Measurements from ENCODE around the gene GPR141.

Gene GPR141

DNA sequence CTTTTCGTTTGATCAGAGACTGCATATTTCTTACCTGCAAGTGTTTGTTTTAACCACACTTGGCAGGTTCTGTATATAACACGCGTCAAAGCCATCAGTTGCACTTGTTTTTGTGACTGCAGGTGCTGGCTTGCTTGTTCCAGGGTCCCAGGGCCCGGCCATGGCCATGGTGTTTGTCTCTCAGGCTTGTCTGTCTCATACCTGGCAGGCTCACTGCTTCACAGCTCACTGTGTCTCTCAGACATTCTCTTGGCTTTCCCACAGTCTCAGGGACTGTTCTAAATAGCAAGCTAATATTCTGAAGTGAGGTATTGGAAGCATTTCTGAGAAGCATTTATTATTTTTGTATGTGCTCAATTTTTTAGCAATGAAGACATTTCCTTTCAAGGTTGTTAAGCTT, 46.9 kb downstream of the GPR141 start:
- in situ Hi-C loops (cut with HindIII; ENCODE audit: low sequenced_read_pairs) = no loop called here

DNA sequence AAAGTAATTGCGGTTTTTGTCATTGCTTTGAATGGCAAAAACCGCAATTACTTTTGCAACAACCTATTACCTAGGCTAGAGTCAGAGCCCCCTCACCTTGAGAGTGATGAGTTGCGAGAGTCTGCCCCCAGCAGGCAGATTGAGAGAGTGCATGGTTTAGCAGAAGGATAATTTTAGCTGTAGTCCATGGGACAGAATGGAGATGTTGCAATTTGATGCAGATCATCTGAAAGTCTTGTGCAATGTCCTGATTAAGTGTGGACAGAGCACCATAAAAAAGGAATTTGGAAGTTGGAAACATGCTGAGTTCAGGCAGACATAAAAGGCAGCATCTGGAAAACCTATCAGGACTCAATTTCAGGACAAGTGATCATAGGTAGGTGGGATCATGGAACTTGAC, 48.7 kb downstream of the GPR141 start:
- in situ Hi-C loops (cut with HindIII; ENCODE audit: low sequenced_read_pairs) = no loop called here

GRCh38 chr7:37732888-37733287, 49.3 kb downstream of the GPR141 start:
- in situ Hi-C loops (cut with HindIII; ENCODE audit: low sequenced_read_pairs) = no loop called here

DNA sequence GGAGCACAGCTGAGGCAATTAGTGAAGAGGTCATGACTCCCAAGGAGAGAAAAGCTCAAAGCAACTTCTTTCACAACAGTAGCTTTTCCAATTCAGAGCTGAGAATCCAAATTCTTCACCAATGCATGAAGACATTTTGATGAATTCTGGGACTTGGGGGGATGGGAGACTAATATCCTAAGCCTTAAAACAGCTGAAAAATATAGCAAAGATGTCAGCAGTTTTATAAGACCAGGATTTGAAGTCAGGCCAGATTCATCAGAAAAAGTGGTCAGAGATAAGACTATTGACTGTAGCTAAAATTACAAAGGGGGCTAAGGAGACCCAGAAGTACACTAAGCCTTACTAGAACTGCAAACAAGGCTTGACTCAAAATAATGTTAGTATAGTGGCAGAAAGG, 51.6 kb downstream of the GPR141 start:
- in situ Hi-C loops (cut with HindIII; ENCODE audit: low sequenced_read_pairs) = no loop called here

DNA sequence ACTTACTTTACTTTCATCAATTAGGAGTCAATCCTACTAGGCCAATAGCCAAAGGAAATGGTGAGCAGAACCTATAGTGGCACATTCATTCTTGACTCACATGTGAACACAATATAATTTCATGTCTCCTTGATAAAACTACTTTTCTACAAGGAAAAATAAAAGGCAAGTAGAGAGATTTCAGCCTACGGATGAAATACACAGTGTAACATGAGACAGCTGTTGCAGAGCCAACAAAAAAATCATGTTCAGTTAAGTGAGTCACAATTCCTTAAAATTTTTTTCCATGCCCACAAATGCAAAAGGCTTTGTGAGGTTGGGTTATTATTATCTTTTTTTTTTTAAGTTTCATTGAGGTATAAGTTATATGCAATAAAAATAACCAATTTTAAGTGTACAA, 54.8 kb downstream of the GPR141 start:
- in situ Hi-C loops (cut with HindIII; ENCODE audit: low sequenced_read_pairs) = no loop called here

DNA sequence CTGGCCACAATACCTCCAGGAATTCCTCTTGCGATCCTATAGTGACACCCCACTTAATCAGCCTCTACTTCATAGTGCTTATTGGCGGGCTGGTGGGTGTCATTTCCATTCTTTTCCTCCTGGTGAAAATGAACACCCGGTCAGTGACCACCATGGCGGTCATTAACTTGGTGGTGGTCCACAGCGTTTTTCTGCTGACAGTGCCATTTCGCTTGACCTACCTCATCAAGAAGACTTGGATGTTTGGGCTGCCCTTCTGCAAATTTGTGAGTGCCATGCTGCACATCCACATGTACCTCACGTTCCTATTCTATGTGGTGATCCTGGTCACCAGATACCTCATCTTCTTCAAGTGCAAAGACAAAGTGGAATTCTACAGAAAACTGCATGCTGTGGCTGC, 56.8 kb downstream of the GPR141 start:
- in situ Hi-C loops (cut with HindIII; ENCODE audit: low sequenced_read_pairs) = no loop called here

GRCh38 chr7:37741776-37742175, 58.2 kb downstream of the GPR141 start:
- in situ Hi-C loops (cut with HindIII; ENCODE audit: low sequenced_read_pairs) = no loop called here

DNA sequence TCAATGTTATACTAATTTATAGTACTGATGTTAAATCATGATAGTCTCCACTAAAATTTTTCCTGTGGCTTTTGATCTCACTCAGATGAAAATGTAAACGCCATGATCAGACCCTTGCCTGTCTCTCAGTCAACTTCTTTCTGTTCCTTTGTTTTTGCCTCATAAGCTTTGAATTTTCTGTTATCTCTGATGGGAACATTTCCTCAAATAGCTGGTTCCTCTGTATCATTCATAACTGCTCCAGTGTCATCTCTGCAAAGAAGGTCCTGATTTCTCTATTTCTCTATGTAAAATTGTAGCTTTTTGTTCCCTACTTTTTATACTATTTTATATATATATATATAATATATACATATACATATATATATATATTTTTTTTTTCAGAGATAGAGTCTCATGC, 67.5 kb downstream of the GPR141 start:
- in situ Hi-C loops (cut with HindIII; ENCODE audit: low sequenced_read_pairs) = no loop called here

DNA sequence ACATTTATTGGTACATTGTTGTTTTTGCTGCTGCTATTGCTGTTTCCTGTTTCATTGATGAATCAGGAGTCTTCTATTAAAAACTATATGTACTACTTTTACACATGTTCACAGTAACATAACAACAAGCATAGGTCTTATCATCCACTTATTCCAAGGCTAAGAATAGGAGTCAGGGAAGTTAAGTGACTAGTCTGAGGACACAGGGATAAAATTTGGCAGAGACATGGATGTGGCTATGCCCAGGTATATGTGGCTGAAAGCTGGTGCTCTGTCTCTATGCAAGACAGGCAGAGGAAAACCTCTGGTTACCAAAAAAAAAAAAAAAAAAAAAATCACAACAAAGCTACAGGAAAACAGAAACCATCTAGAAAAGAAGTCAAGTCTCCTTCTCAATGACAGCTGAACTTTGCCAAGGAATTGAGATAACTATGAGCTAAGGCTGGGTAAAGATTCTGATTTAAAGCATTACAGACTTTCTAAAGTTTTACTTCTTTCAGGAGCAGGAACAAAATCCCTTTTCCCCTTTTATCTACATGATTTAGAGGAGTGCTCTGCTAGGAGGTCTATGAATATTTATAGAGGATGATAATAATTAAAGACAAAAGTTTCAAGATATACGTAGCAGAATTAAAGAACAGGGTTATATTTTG, 70.0 kb downstream of the GPR141 start:
- in situ Hi-C loops (cut with HindIII; ENCODE audit: low sequenced_read_pairs) = no loop called here

DNA sequence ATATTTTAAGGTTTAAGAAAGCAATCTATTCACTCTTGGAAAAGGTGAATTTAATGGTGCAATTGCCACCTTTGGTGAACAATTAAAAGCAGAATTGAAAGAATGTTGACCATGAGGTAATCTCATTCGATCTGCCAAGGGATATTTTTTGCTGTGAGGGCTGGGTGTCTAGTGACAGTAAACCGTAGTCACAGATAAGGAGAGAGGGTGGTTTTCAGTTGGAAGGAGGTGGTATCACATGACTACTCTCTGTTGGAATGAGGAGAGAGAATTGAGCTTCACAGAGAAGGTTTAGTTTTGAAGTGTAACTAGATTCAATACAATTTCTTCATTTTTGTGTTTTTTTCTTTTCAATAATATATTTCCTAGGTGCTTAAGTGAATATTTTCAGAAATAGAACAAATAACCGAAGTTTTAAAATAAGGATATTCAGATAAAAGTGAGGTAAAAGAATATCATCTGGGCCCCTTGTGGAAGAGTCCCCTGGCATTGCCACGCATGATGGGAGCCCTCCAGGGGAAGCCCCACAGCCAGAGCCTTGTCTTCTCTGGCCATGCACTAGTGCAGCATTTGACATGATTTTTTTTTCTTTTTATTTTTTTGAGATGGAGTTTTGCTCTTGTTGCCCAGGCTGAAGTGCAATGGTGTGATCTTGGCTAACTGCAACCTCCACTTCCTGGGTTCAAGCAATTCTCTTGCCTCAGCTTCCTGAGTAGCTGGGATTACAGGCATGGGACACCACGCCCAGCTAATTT, 73.4 kb downstream of the GPR141 start:
- in situ Hi-C loops (cut with HindIII; ENCODE audit: low sequenced_read_pairs) = no loop called here

GRCh38 chr7:37757563-37757962, 74.0 kb downstream of the GPR141 start:
- in situ Hi-C loops (cut with HindIII; ENCODE audit: low sequenced_read_pairs) = no loop called here

- in situ Hi-C loops (cut with HindIII; ENCODE audit: low sequenced_read_pairs) = no loop called here
Observed at GRCh38 chr7:37758501-37759045, 75.0 kb downstream of the GPR141 start.

- in situ Hi-C loops (cut with HindIII; ENCODE audit: low sequenced_read_pairs) = no loop called here
Observed at GRCh38 chr7:37759526-37759925, 76.0 kb downstream of the GPR141 start.

- in situ Hi-C loops (cut with HindIII; ENCODE audit: low sequenced_read_pairs) = no loop called here
Observed at GRCh38 chr7:37765421-37765829, 81.9 kb downstream of the GPR141 start.

- in situ Hi-C loops (cut with HindIII; ENCODE audit: low sequenced_read_pairs) = no loop called here
Observed at GRCh38 chr7:37765872-37766525, 82.4 kb downstream of the GPR141 start.

DNA sequence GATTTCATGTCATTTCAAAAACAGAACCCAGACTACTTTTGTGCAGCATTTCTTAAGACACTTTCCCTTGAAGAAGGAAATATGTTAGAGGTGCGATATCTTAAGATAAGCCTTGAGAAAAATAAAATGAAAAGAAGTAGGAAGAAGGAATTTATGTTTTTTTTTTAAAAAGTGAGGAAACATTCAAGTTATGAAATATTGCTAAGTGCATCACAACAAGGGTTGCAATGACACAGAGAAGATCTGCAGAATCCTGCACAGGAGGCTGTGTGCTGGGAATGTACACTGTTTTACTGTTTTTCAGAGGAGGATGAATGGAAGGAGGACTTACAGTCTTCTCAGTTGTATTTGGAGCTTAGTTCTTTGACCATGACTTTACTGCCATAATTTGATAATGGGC, 85.0 kb downstream of the GPR141 start:
- in situ Hi-C loops (cut with HindIII; ENCODE audit: low sequenced_read_pairs) = no loop called here

DNA sequence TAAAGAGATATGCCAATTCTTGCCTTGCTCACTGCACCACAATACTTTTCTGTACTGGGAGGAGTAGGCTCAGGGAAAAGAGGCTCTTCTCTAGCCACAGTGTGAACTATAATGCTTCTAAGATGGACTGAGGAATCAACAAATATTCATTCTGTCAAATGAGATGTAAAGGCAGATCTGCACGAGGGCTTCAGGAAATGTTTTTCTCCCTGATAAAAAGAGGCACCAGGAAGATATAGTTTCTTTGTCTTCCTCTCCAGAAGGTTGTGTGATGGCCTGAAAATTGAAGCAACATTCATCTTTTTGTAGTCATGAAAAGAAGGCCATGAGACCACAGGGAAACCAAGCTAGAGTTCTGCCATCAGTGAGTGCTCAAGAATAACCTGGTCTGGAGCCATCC, 85.7 kb downstream of the GPR141 start:
- in situ Hi-C loops (cut with HindIII; ENCODE audit: low sequenced_read_pairs) = no loop called here

GRCh38 chr7:37769726-37770125, 86.2 kb downstream of the GPR141 start:
- in situ Hi-C loops (cut with HindIII; ENCODE audit: low sequenced_read_pairs) = no loop called here

GRCh38 chr7:37770838-37771237, 87.3 kb downstream of the GPR141 start:
- in situ Hi-C loops (cut with HindIII; ENCODE audit: low sequenced_read_pairs) = no loop called here

DNA sequence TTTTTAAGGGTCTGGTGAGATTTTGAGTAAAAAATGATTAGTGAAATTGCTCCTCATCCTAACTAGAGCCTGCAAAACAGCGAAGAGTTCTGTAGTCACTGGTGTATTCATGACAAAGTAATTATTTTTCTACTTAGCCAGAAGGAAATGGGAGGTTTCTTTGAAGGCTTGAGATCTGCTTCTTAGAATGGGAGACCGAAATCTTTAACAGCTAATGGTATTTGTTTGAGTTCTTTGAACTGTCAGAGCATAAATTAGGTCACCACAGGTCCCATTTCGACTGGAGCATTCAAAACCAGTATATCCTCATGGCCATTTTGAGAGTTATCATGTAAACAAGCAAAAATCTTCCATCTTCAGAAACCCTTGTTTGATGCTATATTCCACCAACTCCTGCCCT, 87.8 kb downstream of the GPR141 start:
- in situ Hi-C loops (cut with HindIII; ENCODE audit: low sequenced_read_pairs) = no loop called here

DNA sequence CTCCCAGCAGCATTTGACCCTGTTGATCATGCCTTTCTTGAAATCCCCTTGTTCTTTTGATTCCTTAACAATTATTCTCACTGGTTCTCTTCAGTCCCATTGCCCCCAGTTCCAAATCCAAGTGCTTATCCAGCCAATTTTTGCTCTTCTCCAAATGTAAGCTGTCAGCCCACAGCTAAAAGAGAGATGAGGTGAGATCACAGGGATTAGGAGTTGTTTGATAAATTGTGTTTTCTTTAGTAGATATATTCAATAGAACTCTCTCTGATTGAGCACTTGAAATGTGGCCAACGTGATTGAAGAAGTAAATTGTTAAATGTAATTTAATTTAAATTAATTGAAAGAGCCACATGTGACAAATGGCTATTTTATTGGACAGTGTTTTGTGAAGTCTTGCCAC, 88.2 kb downstream of the GPR141 start:
- in situ Hi-C loops (cut with HindIII; ENCODE audit: low sequenced_read_pairs) = no loop called here

GRCh38 chr7:37775921-37776320, 92.4 kb downstream of the GPR141 start:
- in situ Hi-C loops (cut with HindIII; ENCODE audit: low sequenced_read_pairs) = no loop called here

Data from DLD1 (cell line).